ENCODE measurements around the gene SLC38A8.

The SLC38A8 gene

GRCh38 chr16:84059946-84060901 lies 17.6 kb upstream of the SLC38A8 start:
- Histone ChIP-seq H3K9me3 (ENCODE audit: control insufficient read depth, insufficient read depth, low read length) (no peaks in the 10 kb centered on the region), H3K4me1 (ENCODE audit: insufficient read depth, low read length) (peaks cover 11% of the 10 kb centered on the region; the same call in 1 of the 2 replicates), H3K9ac (ENCODE audit: low read depth, low read length) (no peak overlapping the region), H3K36me3 (ENCODE audit: insufficient read depth, low read length) (peaks cover 21% of the 10 kb centered on the region)

GRCh38 chr16:84059111-84059510 lies 16.5 kb upstream of the SLC38A8 start:
- H3K4me1 ChIP-seq (ENCODE audit: insufficient read depth, low read length) = peaks cover 14% of the 10 kb centered on the region; the same call in 1 of the 2 replicates
- no peak overlapping the region for H3K9ac ChIP-seq (ENCODE audit: low read depth, low read length)
- no peaks in the 10 kb centered on the region for H3K9me3 ChIP-seq (ENCODE audit: control insufficient read depth, insufficient read depth, low read length)
- H3K36me3 ChIP-seq (ENCODE audit: insufficient read depth, low read length) = peaks cover 21% of the 10 kb centered on the region

- H3K9me3 ChIP-seq (ENCODE audit: control insufficient read depth, insufficient read depth, low read length) = no peaks in the 10 kb centered on the region
- no peak overlapping the region for H3K9ac ChIP-seq (ENCODE audit: low read depth, low read length)
- H3K4me1 ChIP-seq (ENCODE audit: insufficient read depth, low read length) = peaks cover 14% of the 10 kb centered on the region; the same call in 1 of the 2 replicates
- peaks cover 21% of the 10 kb centered on the region for H3K36me3 ChIP-seq (ENCODE audit: insufficient read depth, low read length)
These were observed 16.1 kb upstream of the SLC38A8 start for GRCh38 chr16:84058664-84059063.

- Histone ChIP-seq H3K4me1 (ENCODE audit: insufficient read depth, low read length) (peaks cover 14% of the 10 kb centered on the region; the same call in 1 of the 2 replicates), H3K9me3 (ENCODE audit: control insufficient read depth, insufficient read depth, low read length) (no peaks in the 10 kb centered on the region), H3K9ac (ENCODE audit: low read depth, low read length) (no peak overlapping the region), H3K36me3 (ENCODE audit: insufficient read depth, low read length) (peaks cover 21% of the 10 kb centered on the region)
These were observed 15.6 kb upstream of the SLC38A8 start for GRCh38 chr16:84058211-84058610.

GRCh38 chr16:84056933-84057332 lies 14.3 kb upstream of the SLC38A8 start:
- Histone ChIP-seq H3K36me3 (ENCODE audit: insufficient read depth, low read length) (peaks cover 21% of the 10 kb centered on the region), H3K4me1 (ENCODE audit: insufficient read depth, low read length) (peaks cover 14% of the 10 kb centered on the region; the same call in 1 of the 2 replicates), H3K9ac (ENCODE audit: low read depth, low read length) (no peak overlapping the region), H3K9me3 (ENCODE audit: control insufficient read depth, insufficient read depth, low read length) (no peaks in the 10 kb centered on the region)

- peaks cover 17% of the 10 kb centered on the region for H3K36me3 ChIP-seq (ENCODE audit: insufficient read depth, low read length)
- peaks cover 14% of the 10 kb centered on the region; the same call in 1 of the 2 replicates for H3K4me1 ChIP-seq (ENCODE audit: insufficient read depth, low read length)
- no peak overlapping the region for H3K9ac ChIP-seq (ENCODE audit: low read depth, low read length)
- H3K9me3 ChIP-seq (ENCODE audit: control insufficient read depth, insufficient read depth, low read length) = no peaks in the 10 kb centered on the region
These were observed 13.4 kb upstream of the SLC38A8 start for GRCh38 chr16:84055801-84056634.

- H3K9ac ChIP-seq (ENCODE audit: low read depth, low read length) = no peak overlapping the region
- H3K36me3 ChIP-seq (ENCODE audit: insufficient read depth, low read length) = peaks cover 17% of the 10 kb centered on the region
- H3K9me3 ChIP-seq (ENCODE audit: control insufficient read depth, insufficient read depth, low read length) = no peaks in the 10 kb centered on the region
- H3K4me1 ChIP-seq (ENCODE audit: insufficient read depth, low read length) = peaks cover 14% of the 10 kb centered on the region; the same call in 1 of the 2 replicates
These were observed 12.8 kb upstream of the SLC38A8 start for GRCh38 chr16:84055366-84055765.

- Histone ChIP-seq H3K36me3 (ENCODE audit: insufficient read depth, low read length) (peaks cover 17% of the 10 kb centered on the region), H3K9me3 (ENCODE audit: control insufficient read depth, insufficient read depth, low read length) (no peaks in the 10 kb centered on the region), H3K9ac (ENCODE audit: low read depth, low read length) (no peak overlapping the region), H3K4me1 (ENCODE audit: insufficient read depth, low read length) (peaks cover 14% of the 10 kb centered on the region; the same call in 1 of the 2 replicates)
These were observed 12.3 kb upstream of the SLC38A8 start for GRCh38 chr16:84054916-84055315.

GRCh38 chr16:84054271-84054670 lies 11.7 kb upstream of the SLC38A8 start:
- Histone ChIP-seq H3K9me3 (ENCODE audit: control insufficient read depth, insufficient read depth, low read length) (no peaks in the 10 kb centered on the region), H3K4me1 (ENCODE audit: insufficient read depth, low read length) (peaks cover 14% of the 10 kb centered on the region; the same call in 1 of the 2 replicates), H3K36me3 (ENCODE audit: insufficient read depth, low read length) (peaks cover 13% of the 10 kb centered on the region), H3K9ac (ENCODE audit: low read depth, low read length) (no peak overlapping the region)

- Histone ChIP-seq H3K4me1 (ENCODE audit: insufficient read depth, low read length) (peaks cover 14% of the 10 kb centered on the region; the same call in 1 of the 2 replicates), H3K9ac (ENCODE audit: low read depth, low read length) (no peak overlapping the region), H3K36me3 (ENCODE audit: insufficient read depth, low read length) (peaks cover 8% of the 10 kb centered on the region), H3K9me3 (ENCODE audit: control insufficient read depth, insufficient read depth, low read length) (no peaks in the 10 kb centered on the region)
These were observed 10.6 kb upstream of the SLC38A8 start for GRCh38 chr16:84053237-84053636.

- Histone ChIP-seq H3K9me3 (ENCODE audit: control insufficient read depth, insufficient read depth, low read length) (no peaks in the 10 kb centered on the region), H3K36me3 (ENCODE audit: insufficient read depth, low read length) (peaks cover 5% of the 10 kb centered on the region), H3K9ac (ENCODE audit: low read depth, low read length) (no peak overlapping the region), H3K4me1 (ENCODE audit: insufficient read depth, low read length) (peaks cover 14% of the 10 kb centered on the region; the same call in 1 of the 2 replicates)
These were observed 9.6 kb upstream of the SLC38A8 start for GRCh38 chr16:84052071-84052622.

GRCh38 chr16:84050316-84050715 lies 7.7 kb upstream of the SLC38A8 start:
- Histone ChIP-seq H3K9me3 (ENCODE audit: control insufficient read depth, insufficient read depth, low read length) (no peaks in the 10 kb centered on the region), H3K9ac (ENCODE audit: low read depth, low read length) (no peak overlapping the region), H3K36me3 (ENCODE audit: insufficient read depth, low read length) (no peaks in the 10 kb centered on the region; the same call in none of the 2 replicates), H3K4me1 (ENCODE audit: insufficient read depth, low read length) (peaks cover 4% of the 10 kb centered on the region; the same call in 1 of the 2 replicates)

GRCh38 chr16:84049403-84050060 lies 6.9 kb upstream of the SLC38A8 start:
- H3K36me3 ChIP-seq (ENCODE audit: insufficient read depth, low read length) = no peaks in the 10 kb centered on the region; the same call in none of the 2 replicates
- no peaks in the 10 kb centered on the region for H3K9me3 ChIP-seq (ENCODE audit: control insufficient read depth, insufficient read depth, low read length)
- H3K9ac ChIP-seq (ENCODE audit: low read depth, low read length) = no peak overlapping the region
- no peaks in the 10 kb centered on the region for H3K4me1 ChIP-seq (ENCODE audit: insufficient read depth, low read length)
